ENCODE results near the gene PPARD. TPM values are rescaled to one million over a fixed set of nuclear protein-coding genes. Genes with fewer than 3 reads are reported as not detected.
"Not testable (repeated sequence)": the region's sequence is repeated elsewhere in the genome, so short reads cannot be mapped to it uniquely, and the experiment has no call there.

PPARD gene
- total RNA-seq, 1 experiment from 2014 or later: 5.6 TPM

- no peak for DNase-seq (ENCODE audit: low read depth)
Measured at GRCh38 chr6:35381132-35381531, 38.8 kb downstream of the PPARD start.

- no peak for DNase-seq (ENCODE audit: low read depth)
Measured at GRCh38 chr6:35382015-35382414, 39.7 kb downstream of the PPARD start.

- no peak for DNase-seq (ENCODE audit: low read depth)
Measured at GRCh38 chr6:35385457-35386202, 43.3 kb downstream of the PPARD start.

GRCh38 chr6:35386989-35387388 lies 44.6 kb downstream of the PPARD start:
- no peak for DNase-seq (ENCODE audit: low read depth)

GRCh38 chr6:35388030-35388429 lies 45.7 kb downstream of the PPARD start:
- no peak for DNase-seq (ENCODE audit: low read depth)

- DNase-seq (ENCODE audit: low read depth): no peak
Measured at GRCh38 chr6:35388772-35389352, 46.5 kb downstream of the PPARD start.

- DNase-seq (ENCODE audit: low read depth): not testable (repeated sequence)
Measured at GRCh38 chr6:35389386-35389785, 47.0 kb downstream of the PPARD start.

GRCh38 chr6:35391240-35391968 lies 49.0 kb downstream of the PPARD start:
- DNase-seq (ENCODE audit: low read depth): peak; percentile 95

GRCh38 chr6:35392111-35392702 lies 49.8 kb downstream of the PPARD start:
- peak; percentile 70 for DNase-seq (ENCODE audit: low read depth)

- DNase-seq (ENCODE audit: low read depth): no peak
Measured at GRCh38 chr6:35392773-35393672, 50.7 kb downstream of the PPARD start.

- no peak for DNase-seq (ENCODE audit: low read depth)
Measured at GRCh38 chr6:35396991-35397390, 54.6 kb downstream of the PPARD start.

- no peak for DNase-seq (ENCODE audit: low read depth)
Measured at GRCh38 chr6:35397806-35398418, 55.6 kb downstream of the PPARD start.

GRCh38 chr6:35398526-35398925 lies 56.2 kb downstream of the PPARD start:
- DNase-seq (ENCODE audit: low read depth): no peak

- DNase-seq (ENCODE audit: low read depth): no peak
Measured at GRCh38 chr6:35400111-35400510, 57.8 kb downstream of the PPARD start.

GRCh38 chr6:35400901-35401311 lies 58.5 kb downstream of the PPARD start:
- peak; percentile 70 for DNase-seq (ENCODE audit: low read depth)

- no peak for DNase-seq (ENCODE audit: low read depth)
Measured at GRCh38 chr6:35401514-35401913, 59.2 kb downstream of the PPARD start.

- DNase-seq (ENCODE audit: low read depth): no peak
Measured at GRCh38 chr6:35402136-35402855, 59.9 kb downstream of the PPARD start.

- DNase-seq (ENCODE audit: low read depth): no peak
Measured at GRCh38 chr6:35402856-35403191, 60.5 kb downstream of the PPARD start.

- no peak for DNase-seq (ENCODE audit: low read depth)
Measured at GRCh38 chr6:35403544-35404442, 61.4 kb downstream of the PPARD start.

All from Daoy (cell line).